PFSK-1 (cell line): Measurements from ENCODE around the gene HEY2.

Experiments
- POLR2AphosphoS5 ChIP-seq: IDR thresholded peaks from 2 replicates; pipeline ENCODE4 v1.6.1; 2012; ENCODE audit warnings: low read depth, mild to moderate bottlenecking, control low read depth, low read length, moderate library complexity
- REST ChIP-seq, 2 experiments: IDR thresholded peaks; 2 replicates each; pipeline versions ENCODE4 v1.6.1 to v1.8.0; 2011 to 2012; ENCODE audit warnings: low read depth in 2 of 2, low read length in 2 of 2, control low read depth in 1 of 2, inconsistent platforms in 1 of 2, mild to moderate bottlenecking in 1 of 2, moderate library complexity in 1 of 2; ENCODE audit not compliant: insufficient read depth in 1 of 2
- TAF1 ChIP-seq: IDR thresholded peaks from 2 replicates; pipeline ENCODE4 v1.6.1; 2012; ENCODE audit warnings: low read length, control low read depth, borderline replicate concordance; ENCODE audit not compliant: insufficient read depth

- TF ChIP-seq REST (IDR thresholded peaks at IDR 0.05; ENCODE audit: insufficient read depth in 1 of 2, low read depth in 2 of 2, low read length in 2 of 2) (no peak), TAF1 (no peak), POLR2AphosphoS5 (no peak)
These were observed 48.1 kb upstream of the HEY2 start for GRCh38 chr6:125701354-125701668.
